ENCODE data around the gene MEMO1. TPM values are rescaled to one million over a fixed set of nuclear protein-coding genes. Genes with fewer than 3 reads are reported as not detected.

The MEMO1 gene
- total and polyA plus RNA-seq, 2 donors from 2014 or later = 22.2 to 28.6 TPM

- DNase-seq (peak in 2 of 5 donors; percentile 8 to 11), FAIRE-seq (no peak)
- intact Hi-C loops (cut with DNase I) = no loop called here
Measured at GRCh38 chr2:31886700-31887099, 124.1 kb downstream of the MEMO1 start.

GRCh38 chr2:31877008-31877407 lies 133.8 kb downstream of the MEMO1 start:
- H3K9me3 ChIP-seq (ENCODE audit: control insufficient read depth in 2 of 3, insufficient read depth in 1 of 3, low read length in 3 of 3) = no peaks in the 10 kb centered on the region
- H3K4me3 ChIP-seq (ENCODE audit: low read length in 3 of 3) = no peak overlapping the region
- no peak overlapping the region for H3K9ac ChIP-seq (ENCODE audit: low read length in 3 of 3)
- H3K27me3 ChIP-seq (ENCODE audit: control insufficient read depth, insufficient read depth, low read length) = no peaks in the 10 kb centered on the region
- H3K27ac ChIP-seq (ENCODE audit: low read depth in 2 of 2, low read length in 2 of 2) = no peak overlapping the region
- intact Hi-C loops (cut with DNase I) = no loop called here
- no peak for TF ChIP-seq CTCF (IDR thresholded peaks at IDR 0.05; ENCODE audit: borderline replicate concordance, extremely low read depth, insufficient read depth)
- no peaks in the 10 kb centered on the region for H3K4me1 ChIP-seq (ENCODE audit: control insufficient read depth in 2 of 3, insufficient read depth in 2 of 3, low read depth in 1 of 3, low read length in 3 of 3)
- no peak for FAIRE-seq
- no peaks in the 10 kb centered on the region for H3K36me3 ChIP-seq (ENCODE audit: control insufficient read depth in 2 of 3, insufficient read depth in 3 of 3, low read length in 3 of 3)
- DNase-seq = no peak

More at GRCh38 chr2:31886700-31887099, 124.1 kb downstream of the MEMO1 start:
- Histone ChIP-seq H3K4me1 (ENCODE audit: control insufficient read depth in 2 of 3, insufficient read depth in 2 of 3, low read depth in 1 of 3, low read length in 3 of 3) (no peaks in the 10 kb centered on the region), H3K27ac (ENCODE audit: low read depth in 2 of 2, low read length in 2 of 2) (no peak overlapping the region), H3K36me3 (ENCODE audit: control insufficient read depth in 2 of 3, insufficient read depth in 3 of 3, low read length in 3 of 3) (no peaks in the 10 kb centered on the region), H3K9me3 (ENCODE audit: control insufficient read depth in 2 of 3, insufficient read depth in 1 of 3, low read length in 3 of 3) (no peaks in the 10 kb centered on the region), H3K4me3 (ENCODE audit: low read length in 3 of 3) (no peak overlapping the region), H3K27me3 (ENCODE audit: control insufficient read depth, insufficient read depth, low read length) (no peaks in the 10 kb centered on the region), H3K9ac (ENCODE audit: low read length in 3 of 3) (no peak overlapping the region)
- TF ChIP-seq CTCF (IDR thresholded peaks at IDR 0.05; ENCODE audit: borderline replicate concordance, extremely low read depth, insufficient read depth) = no peak

DNA sequence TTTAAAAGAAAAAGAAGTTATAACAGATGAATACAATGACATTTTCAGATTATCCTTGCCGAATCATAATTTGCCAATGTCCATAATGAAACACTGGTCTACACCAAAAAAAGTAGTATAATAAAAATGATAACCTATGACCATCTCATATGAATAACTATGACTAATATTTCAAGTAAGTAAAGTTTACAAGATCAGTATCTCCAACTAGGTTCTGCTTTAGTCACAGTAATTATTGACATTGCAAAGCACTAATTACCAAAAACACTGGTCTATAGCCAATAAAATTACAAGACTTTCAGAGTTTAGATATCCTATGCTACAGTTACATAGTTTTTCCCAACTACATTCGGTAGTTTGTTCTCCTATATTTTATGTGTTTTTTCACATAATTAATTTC lies 136.7 kb downstream of the MEMO1 start:
- TF ChIP-seq CTCF (IDR thresholded peaks at IDR 0.05; ENCODE audit: borderline replicate concordance, extremely low read depth, insufficient read depth) = no peak
- Histone ChIP-seq H3K4me1 (ENCODE audit: control insufficient read depth in 2 of 3, insufficient read depth in 2 of 3, low read depth in 1 of 3, low read length in 3 of 3) (no peaks in the 10 kb centered on the region), H3K27me3 (ENCODE audit: control insufficient read depth, insufficient read depth, low read length) (no peaks in the 10 kb centered on the region), H3K36me3 (ENCODE audit: control insufficient read depth in 2 of 3, insufficient read depth in 3 of 3, low read length in 3 of 3) (no peaks in the 10 kb centered on the region), H3K4me3 (ENCODE audit: low read length in 3 of 3) (no peak overlapping the region), H3K9ac (ENCODE audit: low read length in 3 of 3) (no peak overlapping the region), H3K27ac (ENCODE audit: low read depth in 2 of 2, low read length in 2 of 2) (no peak overlapping the region), H3K9me3 (ENCODE audit: control insufficient read depth in 2 of 3, insufficient read depth in 1 of 3, low read length in 3 of 3) (no peaks in the 10 kb centered on the region)
- intact Hi-C loops (cut with DNase I) = no loop called here
- no peak for DNase-seq
- FAIRE-seq = no peak

GRCh38 chr2:31865215-31865614 lies 145.6 kb downstream of the MEMO1 start:
- DNase-seq (no peak), FAIRE-seq (no peak)
- Histone ChIP-seq H3K36me3 (ENCODE audit: control insufficient read depth in 2 of 3, insufficient read depth in 3 of 3, low read length in 3 of 3) (peaks cover 0 to 2% (median 0%) of the 10 kb centered on the region in 3 donors), H3K9ac (ENCODE audit: low read length in 3 of 3) (no peak overlapping the region), H3K4me1 (ENCODE audit: control insufficient read depth in 2 of 3, insufficient read depth in 2 of 3, low read depth in 1 of 3, low read length in 3 of 3) (no peaks in the 10 kb centered on the region), H3K4me3 (ENCODE audit: low read length in 3 of 3) (no peak overlapping the region), H3K9me3 (ENCODE audit: control insufficient read depth in 2 of 3, insufficient read depth in 1 of 3, low read length in 3 of 3) (no peaks in the 10 kb centered on the region), H3K27me3 (ENCODE audit: control insufficient read depth, insufficient read depth, low read length) (no peaks in the 10 kb centered on the region), H3K27ac (ENCODE audit: low read depth in 2 of 2, low read length in 2 of 2) (no peak overlapping the region)
- intact Hi-C loops (cut with DNase I) = no loop called here
- no peak for TF ChIP-seq CTCF (IDR thresholded peaks at IDR 0.05; ENCODE audit: borderline replicate concordance, extremely low read depth, insufficient read depth)
